Esophagus muscularis mucosa (tissue), 4 donors: Measurements from ENCODE around the gene GHRL. TPM values are rescaled to one million over a fixed set of nuclear protein-coding genes. Genes with fewer than 3 reads are reported as not detected.

Experiments
- DNase-seq: peaks from one replicate; pipeline ENCODE4 v3.0.0-alpha.2; 2017; ENCODE audit errors: extremely low spot score
- H3K27ac ChIP-seq, 4 donors: fragments of 200-600 bp; sonication (generic); replicated peaks in 1 of 4; 1 replicate in 3 of 4; 2 replicates in 1 of 4; pipeline ENCODE4 v1.5.1; 2016 to 2019; ENCODE audit warnings: mild to moderate bottlenecking in 1 of 4
- H3K27me3 ChIP-seq, 4 donors: fragments of 200-600 bp; sonication (generic); one replicate each; pipeline versions ENCODE4 v1.5.1 to v1.6.0; 2016 to 2019
- H3K36me3 ChIP-seq, 4 donors: fragments of 200-600 bp; sonication (generic); one replicate each; pipeline ENCODE4 v1.5.1; 2016 to 2019
- H3K4me1 ChIP-seq, 4 donors: fragments of 200-600 bp; sonication (generic); one replicate each; pipeline ENCODE4 v1.5.1; 2016 to 2019
- H3K4me3 ChIP-seq, 4 donors: fragments of 200-600 bp; sonication (generic); 1 replicate in 2 of 4; 2 replicates in 2 of 4; pipeline ENCODE4 v1.5.1; 2016 to 2019; ENCODE audit warnings: mild to moderate bottlenecking in 4 of 4, moderate library complexity in 1 of 4
- H3K9me3 ChIP-seq, 4 donors: fragments of 200-600 bp; sonication (generic); 1 replicate in 3 of 4; 2 replicates in 1 of 4; pipeline ENCODE4 v1.5.1; 2016 to 2019
- CTCF ChIP-seq, 3 experiments: fragments of 200-600 bp in 2 of 3; fragments of 450-650 bp in 1 of 3; sonication (generic) in 2 of 3; IDR thresholded peaks; one replicate each; pipeline ENCODE4 v1.5.1; 2017 to 2019; ENCODE audit warnings: antibody characterized with exemption in 3 of 3, mild to moderate bottlenecking in 2 of 3, moderate library complexity in 1 of 3
- EP300 ChIP-seq: sonication (generic); formaldehyde crosslinking; IDR thresholded peaks from one replicate; pipeline ENCODE4 v1.6.1; 2017; ENCODE audit warnings: antibody characterized with exemption
- POLR2A ChIP-seq: fragments of 450-650 bp; IDR thresholded peaks from one replicate; pipeline ENCODE4 v1.6.1; 2017; ENCODE audit warnings: antibody characterized with exemption, moderate library complexity, mild to moderate bottlenecking, low read depth
- POLR2AphosphoS5 ChIP-seq, 2 donors: sonication (generic); formaldehyde crosslinking; IDR thresholded peaks; one replicate each; pipeline ENCODE4 v1.6.1; 2017; ENCODE audit warnings: antibody characterized with exemption in 2 of 2
- WGBS: methylation state at CpG from one replicate; pipeline ENCODE4 v1.1.5; 2018; 5-methylcytosine and 5-hydroxymethylcytosine counted together
- intact Hi-C: fragments of 100-400 bp; cut with DNase I; formaldehyde crosslinking; loops from one replicate; pipeline ENCODE4 v1.15.1; 2023
- total RNA-seq, 4 donors: library from RNA; depleted of rRNA; stranded (reverse); fragments of >200 nt; gene quantifications; one replicate each; pipeline versions ENCODE4 v1.1.0 to v1.2.1, GENCODE V29; 2016

Gene GHRL
- under 1 TPM in 1 of 4 donors, not detected in 3; 0.40 TPM for total RNA-seq

- WGBS: 63% methylated on average over 12 of the region's 12 CpGs
- H3K4me3 ChIP-seq: no peak within 1 kb of the TSS
- no peaks in the 10 kb centered on the region for H3K27me3 ChIP-seq
- peaks cover 0 to 6% (median 0%) of the 10 kb centered on the region in 4 donors for H3K4me1 ChIP-seq
- H3K36me3 ChIP-seq: peaks cover 5 to 77% (median 59%) of the 10 kb centered on the region in 4 donors
- no peak within 1 kb of the TSS for H3K27ac ChIP-seq
- no peaks in the 10 kb centered on the region for H3K9me3 ChIP-seq
- intact Hi-C loops: no loop called here
- TF ChIP-seq EP300 (no peak), POLR2A (no peak), POLR2AphosphoS5 (IDR thresholded peaks at IDR 0.05) (no peak), CTCF (IDR thresholded peaks at IDR 0.05) (no peak)
- no peak for DNase-seq
Measured at GRCh38 chr3:10292505-10293419, at the start of gene GHRL. GHRL (minus strand) TSS chr3:10292947; CDS start chr3:10290180, 2,767 bp downstream.

- DNase-seq: no peak
- Histone ChIP-seq H3K27me3 (peaks cover 0 to 16% (median 0%) of the 10 kb centered on the region in 4 donors), H3K4me1 (peaks cover 0 to 8% (median 0%) of the 10 kb centered on the region in 4 donors), H3K27ac (no peak overlapping the region), H3K4me3 (no peak overlapping the region), H3K36me3 (no peaks in the 10 kb centered on the region), H3K9me3 (no peaks in the 10 kb centered on the region)
- no peak for TF ChIP-seq POLR2A
- no peak for TF ChIP-seq CTCF (IDR thresholded peaks at IDR 0.05)
- TF ChIP-seq POLR2AphosphoS5 (IDR thresholded peaks at IDR 0.05): no peak
- TF ChIP-seq EP300: no peak
- WGBS: 74% methylated on average over 4 of the region's 7 CpGs
- intact Hi-C loops: no loop called here
Measured at GRCh38 chr3:10341901-10342398, 49.2 kb upstream of the GHRL start.

- no peak for TF ChIP-seq POLR2AphosphoS5 (IDR thresholded peaks at IDR 0.05)
- TF ChIP-seq POLR2A: no peak
- TF ChIP-seq CTCF (IDR thresholded peaks at IDR 0.05): no peak
- TF ChIP-seq EP300: no peak
- WGBS: 84% methylated on average over 9 of the region's 18 CpGs
- Histone ChIP-seq H3K27ac (no peak overlapping the region), H3K36me3 (no peaks in the 10 kb centered on the region), H3K4me1 (peaks cover 0 to 8% (median 0%) of the 10 kb centered on the region in 4 donors), H3K27me3 (peaks cover 0 to 28% (median 0%) of the 10 kb centered on the region in 4 donors), H3K4me3 (no peak overlapping the region), H3K9me3 (no peaks in the 10 kb centered on the region)
- no peak for DNase-seq
- intact Hi-C loops: no loop called here
Measured at GRCh38 chr3:10340476-10340875, 47.7 kb upstream of the GHRL start.

GRCh38 chr3:10340046-10340445 is 47.3 kb upstream of the GHRL start:
- Histone ChIP-seq H3K4me3 (no peak overlapping the region), H3K36me3 (no peaks in the 10 kb centered on the region), H3K4me1 (peaks cover 0 to 8% (median 0%) of the 10 kb centered on the region in 4 donors), H3K9me3 (no peaks in the 10 kb centered on the region), H3K27ac (no peak overlapping the region), H3K27me3 (peaks cover 0 to 32% (median 0%) of the 10 kb centered on the region in 4 donors)
- no peak for TF ChIP-seq POLR2AphosphoS5 (IDR thresholded peaks at IDR 0.05)
- TF ChIP-seq POLR2A: no peak
- WGBS: 52% methylated on average over 4 of the region's 4 CpGs
- intact Hi-C loops: no loop called here
- DNase-seq: no peak

- no peak for TF ChIP-seq POLR2AphosphoS5 (IDR thresholded peaks at IDR 0.05)
- no peak for TF ChIP-seq POLR2A
- no peak for TF ChIP-seq EP300
- TF ChIP-seq CTCF (IDR thresholded peaks at IDR 0.05): no peak
- DNase-seq: no peak
- intact Hi-C loops: no loop called here
- Histone ChIP-seq H3K27me3 (peaks cover 0 to 36% (median 0%) of the 10 kb centered on the region in 4 donors), H3K27ac (no peak overlapping the region), H3K4me1 (peaks cover 0 to 8% (median 0%) of the 10 kb centered on the region in 4 donors), H3K9me3 (no peaks in the 10 kb centered on the region), H3K4me3 (no peak overlapping the region), H3K36me3 (no peaks in the 10 kb centered on the region)
- WGBS: 89% methylated on average over 8 of the region's 8 CpGs
Measured at GRCh38 chr3:10339376-10339955, 46.7 kb upstream of the GHRL start.
